H1 (cell line): ENCODE measurements around the gene ITGB2. TPM values are rescaled to one million over a fixed set of nuclear protein-coding genes. Genes with fewer than 3 reads are reported as not detected.

Source experiments
- HDAC2 ChIP-seq, 2 experiments: fragments of 300-600 bp in 1 of 2; sonication (generic) in 1 of 2; IDR thresholded peaks; 2 replicates each; pipeline ENCODE4 v1.6.1; 2011 to 2012; ENCODE audit warnings: low read depth in 2 of 2, low read length in 2 of 2, mild to moderate bottlenecking in 2 of 2, moderate library complexity in 2 of 2, borderline replicate concordance in 1 of 2, inconsistent platforms in 1 of 2
- POLR2A ChIP-seq, 2 experiments: IDR thresholded peaks; 1 replicate in 1 of 2; 2 replicates in 1 of 2; pipeline ENCODE4 v1.6.1; 2011; ENCODE audit warnings: low read depth in 2 of 2, low read length in 2 of 2, mild to moderate bottlenecking in 2 of 2; ENCODE audit errors: control extremely low read depth in 1 of 2
- POLR2AphosphoS5 ChIP-seq: IDR thresholded peaks from 2 replicates; pipeline ENCODE4 v1.6.1; 2011; ENCODE audit warnings: low read depth, low read length
- YY1 ChIP-seq: IDR thresholded peaks from 2 replicates; pipeline ENCODE4 v1.6.1; 2011; ENCODE audit warnings: low read depth, mild to moderate bottlenecking, low read length
- polyA plus RNA-seq, 7 experiments: library from polyadenylated mRNA; depleted of rRNA in 3 of 7; stranded (reverse) in 5 of 7; unstranded in 2 of 7; fragments of >200 nt in 5 of 7; fragments of 200-250 nt in 2 of 7; gene quantifications; 1 replicate in 5 of 7; 2 replicates in 1 of 7; 4 replicates in 1 of 7; pipeline versions ENCODE4 v1.2.1 to v1.2.3, GENCODE V29; 2011 to 2013; ENCODE audit warnings: missing spikeins in 2 of 7, mixed read lengths in 2 of 7
- total RNA-seq: library from RNA; stranded (reverse); fragmentation: NEBNext Ultra II Directional; extraction: Animal tissue kit (Norgen Biotek cat#: 25700); gene quantifications from 2 replicates; pipeline ENCODE4 v1.2.1, GENCODE V29; 2021

Gene ITGB2
- total and polyA plus RNA-seq, 2 of the 8 experiments (the other 6 are each of a cell fraction or from before 2014, with no cell fraction given): 0.24 to 0.63 TPM

GRCh38 chr21:44926331-44927101 lies 5.8 kb upstream of the ITGB2 start (continued):
- TF ChIP-seq YY1 (no peak), POLR2A (IDR thresholded peaks at IDR 0.05; ENCODE audit: control extremely low read depth in 1 of 2, low read depth in 2 of 2, low read length in 2 of 2) (no peak), HDAC2 (IDR thresholded peaks at IDR 0.05; ENCODE audit: borderline replicate concordance in 1 of 2, low read depth in 2 of 2, low read length in 2 of 2) (no peak), POLR2AphosphoS5 (no peak)
